VCaP (cell line): ENCODE measurements around the gene SYT8.

Experiments used
- H3K27ac ChIP-seq: fragments of 450-650 bp; 2 replicates; pipeline ENCODE4 v1.5.1; 2017
- TF ChIP-seq, protein P1 (sequence below): fragments of 450-650 bp; conservative IDR thresholded peaks from 2 replicates; pipeline ENCODE4 v1.5.1; 2017; ENCODE audit warnings: mild to moderate bottlenecking, moderate library complexity

SYT8 gene

DNA sequence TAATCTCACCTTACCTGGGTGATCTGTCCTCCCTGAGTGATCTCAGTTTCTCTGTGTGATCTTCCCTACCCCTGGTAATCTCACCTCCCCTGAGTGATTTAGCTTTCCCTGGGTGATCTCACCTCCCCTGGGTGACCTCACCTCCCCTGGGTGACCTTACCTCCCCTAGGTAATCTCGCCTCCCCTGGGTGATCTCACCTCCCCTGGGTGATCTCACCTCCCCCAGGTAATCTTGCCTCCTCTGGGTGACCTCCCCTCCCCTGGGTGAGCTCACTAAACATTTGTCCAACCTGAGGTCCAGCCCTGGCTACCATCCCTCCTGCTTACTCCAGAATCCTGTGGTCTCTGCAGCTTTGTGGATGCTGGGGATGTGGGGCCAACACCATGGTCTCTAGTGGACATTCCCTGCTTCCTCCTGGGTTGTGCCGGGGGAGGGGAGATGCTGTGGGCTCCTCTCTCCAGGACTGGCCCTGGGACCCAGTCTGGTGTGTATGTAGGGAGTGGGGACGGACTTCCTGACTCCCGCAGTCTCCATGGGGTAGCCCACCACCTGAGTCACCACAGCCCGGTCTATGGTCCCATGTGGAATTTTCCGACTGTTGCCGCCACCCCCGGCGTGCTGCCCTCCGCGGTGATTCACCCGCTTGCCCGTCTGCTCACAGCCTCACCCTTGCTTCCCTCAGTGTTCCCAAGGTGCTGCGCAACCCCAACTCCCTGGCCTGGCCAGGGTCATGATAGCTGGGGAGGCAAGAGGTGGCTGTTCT, 28.0 kb downstream of the SYT8 start:
- TF ChIP-seq, protein P1, sequence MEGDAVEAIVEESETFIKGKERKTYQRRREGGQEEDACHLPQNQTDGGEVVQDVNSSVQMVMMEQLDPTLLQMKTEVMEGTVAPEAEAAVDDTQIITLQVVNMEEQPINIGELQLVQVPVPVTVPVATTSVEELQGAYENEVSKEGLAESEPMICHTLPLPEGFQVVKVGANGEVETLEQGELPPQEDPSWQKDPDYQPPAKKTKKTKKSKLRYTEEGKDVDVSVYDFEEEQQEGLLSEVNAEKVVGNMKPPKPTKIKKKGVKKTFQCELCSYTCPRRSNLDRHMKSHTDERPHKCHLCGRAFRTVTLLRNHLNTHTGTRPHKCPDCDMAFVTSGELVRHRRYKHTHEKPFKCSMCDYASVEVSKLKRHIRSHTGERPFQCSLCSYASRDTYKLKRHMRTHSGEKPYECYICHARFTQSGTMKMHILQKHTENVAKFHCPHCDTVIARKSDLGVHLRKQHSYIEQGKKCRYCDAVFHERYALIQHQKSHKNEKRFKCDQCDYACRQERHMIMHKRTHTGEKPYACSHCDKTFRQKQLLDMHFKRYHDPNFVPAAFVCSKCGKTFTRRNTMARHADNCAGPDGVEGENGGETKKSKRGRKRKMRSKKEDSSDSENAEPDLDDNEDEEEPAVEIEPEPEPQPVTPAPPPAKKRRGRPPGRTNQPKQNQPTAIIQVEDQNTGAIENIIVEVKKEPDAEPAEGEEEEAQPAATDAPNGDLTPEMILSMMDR = no peak

DNA sequence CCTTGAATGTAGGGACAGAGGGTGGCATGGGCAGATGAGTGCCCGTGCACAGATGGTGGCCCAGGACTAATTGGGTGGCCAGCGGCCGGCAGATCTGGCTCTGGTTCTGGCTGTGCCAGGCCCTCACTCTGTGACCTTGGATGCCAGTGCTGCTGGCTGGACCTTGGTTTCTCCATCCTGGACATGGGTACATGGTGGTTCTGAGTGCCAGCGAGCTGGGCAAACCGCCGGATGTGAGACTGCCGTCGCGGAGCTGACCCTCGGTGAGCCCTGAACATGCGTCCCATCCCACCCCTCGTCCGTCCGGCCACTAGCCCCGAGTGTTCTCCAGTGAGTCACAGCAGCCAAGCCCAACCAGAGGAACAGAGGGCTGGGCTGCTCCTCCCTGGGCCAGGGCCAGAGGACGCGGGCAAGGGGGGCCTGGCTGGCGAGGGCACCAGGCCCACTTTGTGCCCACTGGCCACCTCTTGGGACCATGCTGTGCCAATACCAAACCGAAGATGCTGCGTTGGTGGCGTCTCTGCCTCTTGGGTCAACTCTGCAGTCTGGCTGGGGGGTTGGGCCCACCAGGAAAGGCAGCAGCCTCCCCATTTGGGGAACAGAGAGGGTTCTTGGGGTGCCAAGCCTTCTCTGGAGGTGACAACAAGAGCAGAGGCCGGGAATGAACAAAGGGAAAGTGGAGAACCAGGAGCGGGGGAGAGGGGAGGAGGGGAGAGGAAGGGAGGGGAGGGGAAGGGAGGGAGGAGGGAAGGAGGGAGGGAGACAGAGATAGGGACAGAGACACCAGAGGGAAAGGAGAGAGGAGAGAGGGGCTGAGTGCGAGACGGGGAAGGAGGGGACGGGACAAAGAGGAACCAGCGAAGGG, 28.8 kb downstream of the SYT8 start:
- no peak overlapping the region for H3K27ac ChIP-seq
- TF ChIP-seq, protein P1 = no peak

More for the DNA sequence above, 28.0 kb downstream of the SYT8 start:
- no peak overlapping the region for H3K27ac ChIP-seq

DNA sequence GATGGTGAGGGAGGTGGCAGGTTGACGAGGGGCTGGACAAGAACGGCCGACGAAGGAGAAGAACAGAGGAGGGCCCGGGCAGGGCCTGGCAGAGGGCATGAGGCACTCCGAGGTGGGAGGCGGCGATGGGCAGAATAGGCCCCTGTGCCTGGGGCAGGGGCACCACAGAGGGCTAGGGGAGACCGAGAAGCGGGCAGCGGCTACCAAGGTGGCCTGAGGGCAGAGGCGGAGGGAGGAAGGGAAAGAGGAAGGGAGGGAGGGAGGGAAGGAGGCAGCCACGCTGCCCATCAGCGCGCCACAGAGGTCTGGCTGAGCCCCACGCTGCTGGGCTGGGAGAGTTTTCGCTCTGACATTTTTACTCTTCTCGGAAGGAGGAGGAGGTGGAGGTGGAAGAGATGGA, 29.4 kb downstream of the SYT8 start:
- no peak overlapping the region for H3K27ac ChIP-seq
- TF ChIP-seq, protein P1 = no peak

DNA sequence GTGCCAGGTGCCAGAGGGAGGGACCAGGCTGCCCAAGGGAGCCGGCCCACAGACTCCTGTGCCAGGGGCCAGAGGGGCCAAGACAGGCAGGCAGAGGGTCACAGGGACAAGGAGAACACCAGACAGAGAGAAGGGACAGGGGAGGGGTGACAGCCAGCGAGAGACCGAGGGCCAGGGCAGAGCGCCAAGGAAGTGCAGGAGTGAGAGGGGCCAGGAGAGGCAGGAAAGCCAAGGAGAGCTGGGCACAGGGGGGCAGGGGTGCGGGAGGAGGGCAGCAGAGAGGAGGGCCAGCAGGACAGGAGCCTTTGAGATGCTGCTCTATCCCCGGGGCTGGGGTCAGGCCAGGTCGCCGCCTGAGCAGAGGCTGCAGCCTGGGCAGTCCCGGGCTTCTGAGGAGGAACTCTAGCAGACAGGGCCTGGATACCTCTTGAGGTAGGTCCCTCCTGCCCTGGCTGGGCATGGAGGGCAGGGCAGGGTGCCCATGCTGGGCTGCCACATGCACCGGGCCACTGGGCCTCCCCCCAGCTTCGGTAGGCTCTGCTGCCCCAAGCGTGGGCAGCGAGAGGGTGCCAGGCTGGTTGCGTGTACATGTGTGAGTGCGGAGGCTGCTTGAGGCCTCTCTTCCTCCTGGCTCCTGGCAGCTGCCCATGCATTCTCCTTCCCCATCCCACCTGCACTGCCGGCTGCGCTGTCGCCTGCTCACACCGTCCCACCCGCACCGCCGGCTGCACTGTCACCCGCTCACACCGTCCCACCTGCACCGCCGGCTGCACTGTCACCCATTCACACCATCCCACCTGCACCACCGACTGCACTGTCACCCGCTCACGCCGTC, 30.3 kb downstream of the SYT8 start:
- H3K27ac ChIP-seq = no peak overlapping the region
- TF ChIP-seq, protein P1 = no peak

DNA sequence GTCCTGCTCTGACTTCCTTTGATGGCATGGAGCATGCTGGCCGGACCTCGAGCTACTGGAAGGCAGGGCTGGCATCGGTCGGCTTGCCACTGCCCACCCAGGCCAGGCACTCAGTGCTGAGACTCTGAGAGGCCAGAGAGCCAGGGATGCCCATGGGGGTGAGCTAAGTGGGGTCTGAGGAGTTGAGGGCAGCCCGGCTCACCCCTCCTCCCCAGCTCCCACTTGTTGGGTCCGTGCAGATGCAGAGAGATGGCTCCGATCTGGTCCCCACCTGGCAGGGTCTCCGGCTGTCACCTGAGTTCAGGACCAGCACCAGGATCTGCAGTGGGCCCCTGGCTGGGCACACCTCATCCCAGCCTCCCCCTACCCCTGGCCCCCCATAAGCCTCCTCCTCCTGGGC, 31.4 kb downstream of the SYT8 start:
- TF ChIP-seq, protein P1 = no peak
- H3K27ac ChIP-seq = no peak overlapping the region

DNA sequence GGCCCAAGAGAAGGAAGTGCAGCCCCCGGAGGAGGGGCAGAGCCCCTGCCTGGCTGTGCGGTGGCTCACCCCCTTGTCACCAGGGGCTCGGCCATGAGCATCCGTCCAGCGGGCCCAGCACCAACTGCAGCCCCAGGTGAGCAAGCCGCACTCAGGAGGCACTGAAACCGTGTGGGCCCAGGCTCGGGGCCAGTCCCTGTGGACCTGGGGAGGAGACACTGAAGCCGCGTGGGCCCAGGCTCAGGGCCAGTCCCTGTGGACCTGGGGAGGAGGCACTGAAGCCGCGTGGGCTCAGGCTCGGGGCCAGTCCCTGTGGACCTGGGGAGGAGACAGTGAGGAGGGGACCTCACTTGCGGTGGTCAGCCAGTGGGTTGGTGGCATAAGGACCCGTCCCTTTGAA, 32.0 kb downstream of the SYT8 start:
- TF ChIP-seq, protein P1 = no peak
- no peak overlapping the region for H3K27ac ChIP-seq

DNA sequence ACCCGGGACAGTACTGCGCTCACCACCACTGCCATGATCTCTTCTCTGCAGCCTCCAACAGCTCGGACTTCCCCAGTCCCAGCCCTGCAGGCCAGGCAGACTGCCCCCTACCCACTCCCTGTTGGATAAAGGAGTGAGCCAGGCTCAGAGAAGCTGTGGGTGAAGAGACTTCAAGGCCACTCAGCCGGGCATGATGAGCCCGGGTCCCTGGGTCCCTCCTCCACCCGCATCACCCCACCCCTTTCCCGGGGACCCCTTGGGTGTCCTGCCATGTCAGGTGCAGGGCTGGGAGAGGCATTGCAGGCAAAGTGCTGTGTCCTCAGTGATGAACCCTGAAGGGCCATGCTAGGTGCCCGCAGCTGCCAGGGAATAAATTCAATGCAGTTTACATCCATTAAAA, 32.6 kb downstream of the SYT8 start:
- TF ChIP-seq, protein P1 = no peak
- H3K27ac ChIP-seq = no peak overlapping the region
